Prostate gland (tissue), 2 donors: ENCODE data around the gene QSOX1.

Experiments
- POLR2A ChIP-seq: fragments of 450-650 bp; IDR thresholded peaks from one replicate; pipeline ENCODE4 v1.6.1; 2016; ENCODE audit warnings: antibody characterized with exemption, mild to moderate bottlenecking
- POLR2AphosphoS5 ChIP-seq: sonication (generic); formaldehyde crosslinking; IDR thresholded peaks from one replicate; pipeline ENCODE4 v1.6.1; 2017; ENCODE audit warnings: antibody characterized with exemption
- TF ChIP-seq, protein P1 (sequence below), 4 experiments: fragments of 200-600 bp in 2 of 4; fragments of 450-650 bp in 2 of 4; sonication (generic) in 2 of 4; IDR thresholded peaks; 1 replicate in 3 of 4; 2 replicates in 1 of 4; pipeline ENCODE4 v1.5.1; 2016 to 2019; ENCODE audit warnings: antibody characterized with exemption in 4 of 4, mild to moderate bottlenecking in 2 of 4, moderate library complexity in 2 of 4

DNA sequence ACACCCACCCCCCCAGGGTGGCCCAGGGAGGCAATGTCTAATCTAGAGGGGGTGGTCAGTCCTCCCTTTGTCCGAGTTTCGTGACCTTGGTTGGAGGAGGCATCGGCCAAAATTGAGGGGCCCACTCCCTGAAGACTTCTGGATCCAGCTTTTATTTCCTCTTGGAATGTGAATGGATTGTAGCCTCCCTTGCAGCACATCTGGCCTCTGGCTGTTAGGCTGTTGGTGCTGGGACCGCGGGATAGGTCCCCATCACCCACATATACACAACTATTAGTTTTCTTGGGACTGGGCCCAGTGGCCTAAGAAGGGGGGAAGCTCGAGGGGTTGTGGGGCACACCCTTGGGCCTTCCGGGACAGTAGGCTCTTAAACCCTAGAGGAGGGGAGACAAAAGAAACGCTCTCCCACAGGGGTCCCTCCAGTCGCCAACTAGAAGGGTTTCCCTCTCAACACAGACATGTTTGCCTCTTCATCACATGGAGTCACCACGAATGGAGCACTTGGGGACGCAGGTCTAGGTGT, 77.9 kb downstream of the QSOX1 start:
- TF ChIP-seq, protein P1, sequence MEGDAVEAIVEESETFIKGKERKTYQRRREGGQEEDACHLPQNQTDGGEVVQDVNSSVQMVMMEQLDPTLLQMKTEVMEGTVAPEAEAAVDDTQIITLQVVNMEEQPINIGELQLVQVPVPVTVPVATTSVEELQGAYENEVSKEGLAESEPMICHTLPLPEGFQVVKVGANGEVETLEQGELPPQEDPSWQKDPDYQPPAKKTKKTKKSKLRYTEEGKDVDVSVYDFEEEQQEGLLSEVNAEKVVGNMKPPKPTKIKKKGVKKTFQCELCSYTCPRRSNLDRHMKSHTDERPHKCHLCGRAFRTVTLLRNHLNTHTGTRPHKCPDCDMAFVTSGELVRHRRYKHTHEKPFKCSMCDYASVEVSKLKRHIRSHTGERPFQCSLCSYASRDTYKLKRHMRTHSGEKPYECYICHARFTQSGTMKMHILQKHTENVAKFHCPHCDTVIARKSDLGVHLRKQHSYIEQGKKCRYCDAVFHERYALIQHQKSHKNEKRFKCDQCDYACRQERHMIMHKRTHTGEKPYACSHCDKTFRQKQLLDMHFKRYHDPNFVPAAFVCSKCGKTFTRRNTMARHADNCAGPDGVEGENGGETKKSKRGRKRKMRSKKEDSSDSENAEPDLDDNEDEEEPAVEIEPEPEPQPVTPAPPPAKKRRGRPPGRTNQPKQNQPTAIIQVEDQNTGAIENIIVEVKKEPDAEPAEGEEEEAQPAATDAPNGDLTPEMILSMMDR (IDR thresholded peaks at IDR 0.05), result no peak
- TF ChIP-seq POLR2A (no peak), POLR2AphosphoS5 (no peak)
